Ovary (tissue), 3 donors: Measurements from ENCODE around the gene HSF4.

ENCODE experiments used
- EP300 ChIP-seq: sonication (generic); formaldehyde crosslinking; IDR thresholded peaks from one replicate; pipeline ENCODE4 v1.6.1; 2017; ENCODE audit warnings: antibody characterized with exemption
- TF ChIP-seq, protein P1 (sequence below), 3 donors: fragments of 450-650 bp in 2 of 3; fragments of 200-600 bp in 1 of 3; IDR thresholded peaks; one replicate each; pipeline versions ENCODE4 v1.5.1 to v1.8.0; 2016 to 2022; ENCODE audit warnings: antibody characterized with exemption in 3 of 3, mild to moderate bottlenecking in 1 of 3
- donor health status: DM: no; HTN: no; CAD: no.

DNA sequence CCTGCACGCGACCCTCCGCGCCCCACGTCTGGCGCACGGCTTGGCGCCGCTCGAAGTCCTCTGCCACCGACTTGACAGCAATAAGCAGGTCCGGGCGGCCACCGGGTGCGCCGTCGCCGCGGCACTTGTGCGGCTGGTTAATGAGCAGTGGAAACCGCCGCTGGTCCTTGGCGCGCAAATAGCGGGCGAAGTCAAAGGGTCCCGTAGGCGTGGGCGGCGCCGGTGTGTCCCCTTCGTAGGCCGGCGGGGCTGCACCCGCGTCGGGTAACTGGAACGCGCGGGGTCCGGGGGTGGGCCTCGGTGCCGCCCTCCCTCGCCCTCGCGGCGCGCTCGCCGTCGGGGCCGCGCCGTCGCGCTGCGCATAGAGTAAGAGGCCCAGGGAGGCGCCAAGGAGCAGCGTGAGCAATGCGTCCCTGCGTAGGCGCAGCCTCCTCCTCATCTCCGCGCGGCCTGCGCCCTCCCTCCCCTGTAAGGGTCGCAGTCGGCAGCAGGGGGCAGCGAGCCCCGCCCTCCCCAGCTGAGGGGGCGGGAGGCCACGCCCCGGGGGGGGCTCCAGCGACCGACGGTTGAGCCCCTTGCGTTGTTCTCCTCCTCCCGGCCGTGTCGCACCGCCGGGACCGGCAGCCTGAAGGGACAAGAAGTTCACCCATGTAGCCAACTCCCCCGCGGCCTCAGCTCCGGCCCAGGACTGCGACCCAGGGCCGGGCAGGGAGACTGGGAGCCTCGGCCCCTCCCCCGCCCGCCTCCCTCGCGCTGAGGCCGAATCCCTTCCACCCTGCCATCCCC is 14.3 kb upstream of the HSF4 start:
- no peak for TF ChIP-seq EP300
- TF ChIP-seq, protein P1, sequence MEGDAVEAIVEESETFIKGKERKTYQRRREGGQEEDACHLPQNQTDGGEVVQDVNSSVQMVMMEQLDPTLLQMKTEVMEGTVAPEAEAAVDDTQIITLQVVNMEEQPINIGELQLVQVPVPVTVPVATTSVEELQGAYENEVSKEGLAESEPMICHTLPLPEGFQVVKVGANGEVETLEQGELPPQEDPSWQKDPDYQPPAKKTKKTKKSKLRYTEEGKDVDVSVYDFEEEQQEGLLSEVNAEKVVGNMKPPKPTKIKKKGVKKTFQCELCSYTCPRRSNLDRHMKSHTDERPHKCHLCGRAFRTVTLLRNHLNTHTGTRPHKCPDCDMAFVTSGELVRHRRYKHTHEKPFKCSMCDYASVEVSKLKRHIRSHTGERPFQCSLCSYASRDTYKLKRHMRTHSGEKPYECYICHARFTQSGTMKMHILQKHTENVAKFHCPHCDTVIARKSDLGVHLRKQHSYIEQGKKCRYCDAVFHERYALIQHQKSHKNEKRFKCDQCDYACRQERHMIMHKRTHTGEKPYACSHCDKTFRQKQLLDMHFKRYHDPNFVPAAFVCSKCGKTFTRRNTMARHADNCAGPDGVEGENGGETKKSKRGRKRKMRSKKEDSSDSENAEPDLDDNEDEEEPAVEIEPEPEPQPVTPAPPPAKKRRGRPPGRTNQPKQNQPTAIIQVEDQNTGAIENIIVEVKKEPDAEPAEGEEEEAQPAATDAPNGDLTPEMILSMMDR (IDR thresholded peaks at IDR 0.05), result peak in 1 of 3 donors; percentile 13
